K562 (cell line): ENCODE results near the gene SMAP2.

Source experiments
- ATF4 ChIP-seq: fragments of 450-650 bp; formaldehyde crosslinking; IDR thresholded peaks from 2 replicates; pipeline ENCODE4 v1.4.0; 2022; ENCODE audit warnings: mild to moderate bottlenecking, moderate library complexity
- CLOCK ChIP-seq: fragments of 250-450 bp; sonication (Bioruptor Pico); IDR thresholded peaks from 2 replicates; pipeline ENCODE4 v1.4.0; 2020; ENCODE audit warnings: mild to moderate bottlenecking, moderate library complexity, borderline replicate concordance
- CTCF ChIP-seq, 3 experiments: IDR thresholded peaks in 2 of 3; conservative IDR thresholded peaks in 1 of 3; 2 replicates each; pipeline ENCODE4 v1.5.1; 2011 to 2012; ENCODE audit warnings: low read length in 3 of 3, mild to moderate bottlenecking in 3 of 3, control low read depth in 2 of 3, improper control_type of control experiment in 1 of 3, inconsistent platforms in 1 of 3, low read depth in 1 of 3, mixed read lengths in 1 of 3, moderate library complexity in 1 of 3; ENCODE audit not compliant: insufficient read depth in 2 of 3
- FOXM1 ChIP-seq, 2 experiments: fragments of 450-650 bp in 1 of 2; sonication (generic) in 1 of 2; formaldehyde crosslinking in 1 of 2; IDR thresholded peaks; 2 replicates each; pipeline versions ENCODE4 v1.6.1 to v1.9.0; 2017 to 2022; ENCODE audit warnings: low read depth in 2 of 2, mild to moderate bottlenecking in 2 of 2, missing genetic modification reagents in 1 of 2, moderate library complexity in 1 of 2
- LEF1 ChIP-seq: fragments of 450-650 bp; IDR thresholded peaks from 2 replicates; pipeline ENCODE4 v1.6.1; 2016; ENCODE audit warnings: mild to moderate bottlenecking
- NR2C2 ChIP-seq, 2 experiments: fragments of 200-800 bp in 1 of 2; sonication (Bioruptor generic) in 1 of 2; sonication (generic) in 1 of 2; formaldehyde crosslinking in 1 of 2; IDR thresholded peaks; 2 replicates each; pipeline versions ENCODE4 v1.6.1 to v1.8.0; 2016 to 2022; ENCODE audit warnings: mild to moderate bottlenecking in 1 of 2, missing compliant biosample characterization in 1 of 2, missing genetic modification characterization in 1 of 2, missing genetic modification reagents in 1 of 2
- RFX5 ChIP-seq: IDR thresholded peaks from 2 replicates; pipeline ENCODE4 v1.6.1; 2011; ENCODE audit warnings: low read depth, mild to moderate bottlenecking, improper control_type of control experiment, low read length
- TCF7L2 ChIP-seq: fragments of 150-350 bp; IDR thresholded peaks from 2 replicates; pipeline ENCODE4 v1.6.1; 2016; ENCODE audit warnings: low read depth, mild to moderate bottlenecking, low read length, moderate library complexity
- TFE3 ChIP-seq: fragments of 450-650 bp; formaldehyde crosslinking; IDR thresholded peaks from 2 replicates; pipeline ENCODE4 v1.4.0; 2020; ENCODE audit warnings: mild to moderate bottlenecking, mixed read lengths
- ZNF12 ChIP-seq: sonication (generic); formaldehyde crosslinking; IDR thresholded peaks from 2 replicates; pipeline ENCODE4 v1.4.0; 2020; ENCODE audit warnings: mild to moderate bottlenecking, missing genetic modification reagents
- ZNF184 ChIP-seq: sonication (generic); formaldehyde crosslinking; IDR thresholded peaks from 2 replicates; pipeline ENCODE4 v1.5.0; 2020; ENCODE audit warnings: missing genetic modification reagents

- no peak for TF ChIP-seq TFE3
- no peak for TF ChIP-seq CLOCK
- no peak for TF ChIP-seq NR2C2 (CRISPR knock-in tag; IDR thresholded peaks at IDR 0.05)
- TF ChIP-seq NR2C2 (tag; IDR thresholded peaks at IDR 0.05), result no peak
- TF ChIP-seq CTCF (IDR thresholded peaks at IDR 0.05 in 2 of 3, conservative IDR thresholded peaks at IDR 0.05 in 1 of 3; ENCODE audit: insufficient read depth in 2 of 3, low read depth in 1 of 3, low read length in 3 of 3), result no peak
- no peak for TF ChIP-seq RFX5
- TF ChIP-seq ATF4 (CRISPR knock-in tag), result no peak
- TF ChIP-seq LEF1, result no peak
- TF ChIP-seq ZNF184 (CRISPR knock-in tag), result no peak
- no peak for TF ChIP-seq TCF7L2
- no peak for TF ChIP-seq ZNF12
- no peak for TF ChIP-seq FOXM1 (IDR thresholded peaks at IDR 0.05; ENCODE audit: low read depth)
- TF ChIP-seq FOXM1 (CRISPR knock-in tag; IDR thresholded peaks at IDR 0.05; ENCODE audit: low read depth), result no peak
Observed at GRCh38 chr1:40357625-40358024, 15.9 kb upstream of the SMAP2 start.
